MCF 10A (cell line): ENCODE results near the gene PPP4R1. TPM values are rescaled to one million over a fixed set of nuclear protein-coding genes. Genes with fewer than 3 reads are reported as not detected.

Source experiments
- BruUV-seq: library from RNA; stranded (reverse); fragments of 400-500 nt; replicated peaks from 2 replicates; lab custom pipeline; 2021; lab: Mats Ljungman, UMichigan
- CTCF ChIA-PET: fragments of 300-600 bp; sonication (Branson Sonifier 250); formaldehyde crosslinking; extraction: SDS; loops from one replicate; lab custom pipeline; 2021; ENCODE audit warnings: antibody characterized with exemption, inconsistent platforms; lab: Yijun Ruan, JAX
- POLR2A ChIA-PET: fragments of 300-600, 350-650 bp; sonication (Branson Sonifier 250); formaldehyde crosslinking; extraction: SDS; loops from one replicate; lab custom pipeline; 2020; ENCODE audit warnings: antibody characterized with exemption, inconsistent platforms; lab: Yijun Ruan, JAX
- DNase-seq: peaks from one replicate; pipeline ENCODE4 v3.0.0-alpha.2; 2018; ENCODE audit not compliant: unreplicated experiment
- H3K27ac Mint-ChIP-seq: one replicate; pipeline ENCODE4 v1.8.0; 2022; ENCODE audit warnings: mild to moderate bottlenecking, low read depth, mixed read lengths; ENCODE audit not compliant: unreplicated experiment
- H3K27me3 Mint-ChIP-seq: one replicate; pipeline ENCODE4 v1.8.0; 2022; ENCODE audit warnings: mixed read lengths; ENCODE audit not compliant: insufficient read depth, unreplicated experiment
- H3K36me3 Mint-ChIP-seq: one replicate; pipeline ENCODE4 v1.8.0; 2022; ENCODE audit warnings: mild to moderate bottlenecking, moderate library complexity, mixed read lengths; ENCODE audit not compliant: insufficient read depth, unreplicated experiment
- H3K4me1 Mint-ChIP-seq: one replicate; pipeline ENCODE4 v1.8.0; 2022; ENCODE audit warnings: mixed read lengths; ENCODE audit not compliant: insufficient read depth, unreplicated experiment
- H3K4me3 Mint-ChIP-seq: one replicate; pipeline ENCODE4 v1.8.0; 2022; ENCODE audit warnings: mild to moderate bottlenecking, moderate library complexity, mixed read lengths; ENCODE audit not compliant: unreplicated experiment
- H3K9me3 Mint-ChIP-seq: one replicate; pipeline ENCODE4 v1.8.0; 2022; ENCODE audit warnings: mixed read lengths; ENCODE audit not compliant: unreplicated experiment
- CTCF ChIP-seq: fragments of 200-600 bp; IDR thresholded peaks from one replicate; pipeline ENCODE4 v1.8.0; 2022; ENCODE audit warnings: antibody characterized with exemption, mild to moderate bottlenecking; ENCODE audit not compliant: unreplicated experiment
- intact Hi-C: fragments of 100-400 bp; cut with micrococcal nuclease; formaldehyde crosslinking; loops from 2 replicates; pipeline ENCODE4 v1.14.1; 2022
- total RNA-seq: library from RNA; stranded (reverse); gene quantifications from 2 replicates; pipeline ENCODE4 v1.2.3, GENCODE V29; 2022

The PPP4R1 gene
- total RNA-seq, 1 experiment from 2014 or later = 109 TPM

GRCh38 chr18:9638886-9639285, 24.5 kb upstream of the PPP4R1 start:
- H3K27ac Mint-ChIP-seq = no peak overlapping the region
- POLR2A ChIA-PET = interaction anchor here (0.7 to 2.2 kb wide), 7 partner anchors 10 to 212 kb away, joined by 3 to 10 read pairs (median 5); no protein-coding TSS in a partner anchor

GRCh38 chr18:9637036-9637767, 22.8 kb upstream of the PPP4R1 start:
- POLR2A ChIA-PET = interaction anchor here (0.7 to 2.2 kb wide), 3 partner anchors 10 to 21 kb away, joined by 3 to 10 read pairs (median 4); no protein-coding TSS in a partner anchor
- no peak for TF ChIP-seq CTCF
- Mint-ChIP-seq H3K4me3 (no peak overlapping the region), H3K4me1 (peaks cover 8% of the 10 kb centered on the region), H3K36me3 (no peaks in the 10 kb centered on the region), H3K27me3 (no peaks in the 10 kb centered on the region), H3K9me3 (peaks cover 17% of the 10 kb centered on the region), H3K27ac (peak overlapping the region; percentile 77)
- no peak for DNase-seq
- intact Hi-C loops = no loop called here
- CTCF ChIA-PET = no interaction called here
- no TSS peak for BruUV-seq

More at GRCh38 chr18:9638886-9639285, 24.5 kb upstream of the PPP4R1 start:
- H3K36me3 Mint-ChIP-seq = no peaks in the 10 kb centered on the region
- BruUV-seq = no TSS peak
- peaks cover 8% of the 10 kb centered on the region for H3K4me1 Mint-ChIP-seq
- intact Hi-C loops = no loop called here
- CTCF ChIA-PET = interaction anchor here (0.9 to 1.3 kb wide), 2 partner anchors 10 to 23 kb away, joined by 3 to 4 read pairs; no protein-coding TSS in a partner anchor
- H3K4me3 Mint-ChIP-seq = no peak overlapping the region
- TF ChIP-seq CTCF = no peak
- no peak for DNase-seq
- H3K27me3 Mint-ChIP-seq = no peaks in the 10 kb centered on the region
- H3K9me3 Mint-ChIP-seq = peaks cover 17% of the 10 kb centered on the region

GRCh38 chr18:9634856-9635255, 20.5 kb upstream of the PPP4R1 start:
- no peak overlapping the region for H3K4me3 Mint-ChIP-seq
- H3K27ac Mint-ChIP-seq = no peak overlapping the region
- H3K27me3 Mint-ChIP-seq = no peaks in the 10 kb centered on the region
- no peaks in the 10 kb centered on the region for H3K36me3 Mint-ChIP-seq
- H3K9me3 Mint-ChIP-seq = peaks cover 17% of the 10 kb centered on the region
- intact Hi-C loops = no loop called here
- POLR2A ChIA-PET = no interaction called here
- peaks cover 8% of the 10 kb centered on the region for H3K4me1 Mint-ChIP-seq
- CTCF ChIA-PET = interaction anchor here (1.1 kb wide), 1 partner anchor 317 kb away, joined by 4 read pairs; no protein-coding TSS in a partner anchor
- no peak for DNase-seq
- TF ChIP-seq CTCF = no peak
- no TSS peak for BruUV-seq

- no TSS peak for BruUV-seq
- H3K4me3 Mint-ChIP-seq = no peak overlapping the region
- peaks cover 6% of the 10 kb centered on the region for H3K4me1 Mint-ChIP-seq
- intact Hi-C loops = no loop called here
- H3K27me3 Mint-ChIP-seq = no peaks in the 10 kb centered on the region
- ChIA-PET POLR2A (interaction anchor here (0.6 to 1.4 kb wide), 8 partner anchors 9 to 41 kb away, joined by 3 to 10 read pairs (median 4); no protein-coding TSS in a partner anchor), CTCF (interaction anchor here (0.8 to 0.9 kb wide), 2 partner anchors 9 to 11 kb away, joined by 3 to 5 read pairs; no protein-coding TSS in a partner anchor)
- peak; percentile 49 for DNase-seq
- H3K36me3 Mint-ChIP-seq = no peaks in the 10 kb centered on the region
- H3K27ac Mint-ChIP-seq = no peak overlapping the region
- H3K9me3 Mint-ChIP-seq = peaks cover 17% of the 10 kb centered on the region
- TF ChIP-seq CTCF = no peak
These were observed 17.6 kb upstream of the PPP4R1 start for GRCh38 chr18:9631814-9632496.
